Ovary (tissue), 9 donors: ENCODE results near the gene OGFOD3. TPM values are rescaled to one million over a fixed set of nuclear protein-coding genes. Genes with fewer than 3 reads are reported as not detected.

Source experiments
- DNase-seq, 5 donors: peaks; one replicate each; pipeline ENCODE4 v3.0.0-alpha.2; 2019 to 2020
- H3K27ac ChIP-seq, 2 donors: fragments of 200-600 bp; one replicate each; pipeline versions ENCODE4 v1.5.1 to v1.8.0; 2019 to 2022
- H3K27me3 ChIP-seq: fragments of 200-600 bp; one replicate; pipeline ENCODE4 v1.8.0; 2022
- H3K36me3 ChIP-seq: fragments of 200-600 bp; sonication (generic); one replicate; pipeline ENCODE4 v1.5.1; 2019
- H3K4me1 ChIP-seq: one replicate; pipeline ENCODE4 v1.8.1; 2013; ENCODE audit warnings: mild to moderate bottlenecking, moderate library complexity; ENCODE audit not compliant: insufficient read depth
- H3K4me3 ChIP-seq: fragments of 200-600 bp; sonication (generic); one replicate; pipeline ENCODE4 v1.5.1; 2017
- H3K9me3 ChIP-seq, 2 donors: fragments of 200-600 bp in 1 of 2; sonication (generic) in 1 of 2; one replicate each; pipeline versions ENCODE4 v1.5.1 to v1.8.1; 2013 to 2019; ENCODE audit warnings: mild to moderate bottlenecking in 1 of 2, moderate library complexity in 1 of 2
- EP300 ChIP-seq: sonication (generic); formaldehyde crosslinking; IDR thresholded peaks from one replicate; pipeline ENCODE4 v1.6.1; 2017; ENCODE audit warnings: antibody characterized with exemption
- POLR2A ChIP-seq: fragments of 450-650 bp; IDR thresholded peaks from one replicate; pipeline ENCODE4 v1.6.1; 2017; ENCODE audit warnings: antibody characterized with exemption, mild to moderate bottlenecking, moderate library complexity
- WGBS, 3 donors: extraction: QIAGEN DNeasy Blood & Tissue Kit in 1 of 3; methylation state at CpG; one replicate each; pipeline versions ENCODE4 v1.1.5 to v1.1.7; 2013 to 2017; 5-methylcytosine and 5-hydroxymethylcytosine counted together
- intact Hi-C, 4 donors: fragments of 100-400 bp; cut with DNase I; formaldehyde crosslinking; loops; one replicate each; pipeline versions ENCODE4 v1.11.0 to v1.15.1; 2022 to 2023
- polyA plus RNA-seq, 2 donors: library from polyadenylated mRNA; stranded (reverse); fragments of 200-250 nt in 1 of 2; fragments of 350-450 nt in 1 of 2; fragmentation: Illumina TruSeq in 1 of 2; extraction: RNeasy Lipid Tissue Mini Kit (QIAGEN cat#74804) in 1 of 2; gene quantifications; one replicate each; pipeline ENCODE4 v1.2.3, GENCODE V29; 2013 to 2014
- total RNA-seq, 7 donors: library from RNA; depleted of rRNA in 2 of 7; stranded (reverse); fragments of >200 nt in 2 of 7; fragmentation: NEBNext Ultra II Directional in 3 of 7; extraction: Animal tissue kit (Norgen Biotek cat#: 25700) in 3 of 7; gene quantifications; one replicate each; pipeline versions ENCODE4 v1.1.0 to v1.2.4, GENCODE V29; 2016 to 2023
- TF ChIP-seq, protein P1 (sequence below), 3 donors: fragments of 450-650 bp in 2 of 3; fragments of 200-600 bp in 1 of 3; IDR thresholded peaks; one replicate each; pipeline versions ENCODE4 v1.5.1 to v1.8.0; 2016 to 2022; ENCODE audit warnings: antibody characterized with exemption in 3 of 3, mild to moderate bottlenecking in 1 of 3
- donor health status: DM: no; HTN: no; CAD: no; lungs with moderate emphysema.
- donor health status: DM: no; HTN: no; CAD: no.
- donor health status: Bipolar disorder and iron deficiency.
- donor health status: DM: yes; HTN: yes; CAD: no.
- donor health status: DM: no; HTN: no; CAD: no.
- donor health status: DM: yes; HTN: yes; CAD: no.

The OGFOD3 gene
- total and polyA plus RNA-seq, 9 donors: 14.4 to 37.8 (median 29.4) TPM

GRCh38 chr17:82386881-82387704 is 31.3 kb downstream of the OGFOD3 start:
- H3K4me1 ChIP-seq: no peaks in the 10 kb centered on the region
- 39 to 45% (median 44%) methylated on average over 37 to 38 of the region's 38 CpGs for WGBS, 3 donors
- no peaks in the 10 kb centered on the region for H3K9me3 ChIP-seq
- H3K36me3 ChIP-seq: no peaks in the 10 kb centered on the region
- no peak overlapping the region for H3K4me3 ChIP-seq
- intact Hi-C loops: no loop called here
- no peaks in the 10 kb centered on the region for H3K27me3 ChIP-seq
- no peak for TF ChIP-seq POLR2A
- TF ChIP-seq EP300: no peak
- TF ChIP-seq, protein P1, sequence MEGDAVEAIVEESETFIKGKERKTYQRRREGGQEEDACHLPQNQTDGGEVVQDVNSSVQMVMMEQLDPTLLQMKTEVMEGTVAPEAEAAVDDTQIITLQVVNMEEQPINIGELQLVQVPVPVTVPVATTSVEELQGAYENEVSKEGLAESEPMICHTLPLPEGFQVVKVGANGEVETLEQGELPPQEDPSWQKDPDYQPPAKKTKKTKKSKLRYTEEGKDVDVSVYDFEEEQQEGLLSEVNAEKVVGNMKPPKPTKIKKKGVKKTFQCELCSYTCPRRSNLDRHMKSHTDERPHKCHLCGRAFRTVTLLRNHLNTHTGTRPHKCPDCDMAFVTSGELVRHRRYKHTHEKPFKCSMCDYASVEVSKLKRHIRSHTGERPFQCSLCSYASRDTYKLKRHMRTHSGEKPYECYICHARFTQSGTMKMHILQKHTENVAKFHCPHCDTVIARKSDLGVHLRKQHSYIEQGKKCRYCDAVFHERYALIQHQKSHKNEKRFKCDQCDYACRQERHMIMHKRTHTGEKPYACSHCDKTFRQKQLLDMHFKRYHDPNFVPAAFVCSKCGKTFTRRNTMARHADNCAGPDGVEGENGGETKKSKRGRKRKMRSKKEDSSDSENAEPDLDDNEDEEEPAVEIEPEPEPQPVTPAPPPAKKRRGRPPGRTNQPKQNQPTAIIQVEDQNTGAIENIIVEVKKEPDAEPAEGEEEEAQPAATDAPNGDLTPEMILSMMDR (IDR thresholded peaks at IDR 0.05): no peak
- no peak for DNase-seq
- H3K27ac ChIP-seq: no peak overlapping the region

GRCh38 chr17:82386255-82386831 is 32.0 kb downstream of the OGFOD3 start:
- Histone ChIP-seq H3K4me1 (peaks cover 1% of the 10 kb centered on the region), H3K27ac (no peak overlapping the region), H3K9me3 (no peaks in the 10 kb centered on the region), H3K27me3 (no peaks in the 10 kb centered on the region), H3K4me3 (no peak overlapping the region), H3K36me3 (no peaks in the 10 kb centered on the region)
- intact Hi-C loops: no loop called here
- no peak for DNase-seq
- WGBS, 3 donors: 7 to 16% (median 12%) methylated on average over 12 to 17 of the region's 17 CpGs
- TF ChIP-seq, protein P1 (IDR thresholded peaks at IDR 0.05): no peak
- no peak for TF ChIP-seq EP300
- no peak for TF ChIP-seq POLR2A

GRCh38 chr17:82385559-82386254 is 32.7 kb downstream of the OGFOD3 start:
- no peak for TF ChIP-seq EP300
- no peak for TF ChIP-seq POLR2A
- TF ChIP-seq, protein P1 (IDR thresholded peaks at IDR 0.05): no peak
- H3K27me3 ChIP-seq: no peaks in the 10 kb centered on the region
- peak in 1 of 5 donors; percentile 30 for DNase-seq
- H3K36me3 ChIP-seq: no peaks in the 10 kb centered on the region
- no peak overlapping the region for H3K4me3 ChIP-seq
- no peak overlapping the region for H3K27ac ChIP-seq
- WGBS, 3 donors: 5 to 9% (median 7%) methylated on average over 20 to 26 of the region's 26 CpGs
- H3K9me3 ChIP-seq: no peaks in the 10 kb centered on the region
- intact Hi-C loops: no loop called here
- peaks cover 1% of the 10 kb centered on the region for H3K4me1 ChIP-seq

- Histone ChIP-seq H3K27me3 (no peaks in the 10 kb centered on the region), H3K4me3 (no peak overlapping the region), H3K36me3 (no peaks in the 10 kb centered on the region), H3K27ac (no peak overlapping the region), H3K4me1 (peaks cover 1% of the 10 kb centered on the region), H3K9me3 (no peaks in the 10 kb centered on the region)
- WGBS, 3 donors: 30 to 55% (median 33%) methylated on average over 26 of the region's 26 CpGs
- TF ChIP-seq EP300 (no peak), POLR2A (no peak)
- TF ChIP-seq, protein P1 (IDR thresholded peaks at IDR 0.05): no peak
- intact Hi-C loops: no loop called here
- peak in 1 of 5 donors; percentile 38 for DNase-seq
Measured at GRCh38 chr17:82384730-82385481, 33.5 kb downstream of the OGFOD3 start.
